GM21786 (cell line): Measurements from ENCODE around the gene HOXD12.

Source experiments
- ATAC-seq: cut with Tn5 transposase; IDR thresholded peaks from one replicate; pipeline ENCODE4 v1.9.1; 2021; ENCODE audit not compliant: unreplicated experiment

HOXD12 gene

DNA sequence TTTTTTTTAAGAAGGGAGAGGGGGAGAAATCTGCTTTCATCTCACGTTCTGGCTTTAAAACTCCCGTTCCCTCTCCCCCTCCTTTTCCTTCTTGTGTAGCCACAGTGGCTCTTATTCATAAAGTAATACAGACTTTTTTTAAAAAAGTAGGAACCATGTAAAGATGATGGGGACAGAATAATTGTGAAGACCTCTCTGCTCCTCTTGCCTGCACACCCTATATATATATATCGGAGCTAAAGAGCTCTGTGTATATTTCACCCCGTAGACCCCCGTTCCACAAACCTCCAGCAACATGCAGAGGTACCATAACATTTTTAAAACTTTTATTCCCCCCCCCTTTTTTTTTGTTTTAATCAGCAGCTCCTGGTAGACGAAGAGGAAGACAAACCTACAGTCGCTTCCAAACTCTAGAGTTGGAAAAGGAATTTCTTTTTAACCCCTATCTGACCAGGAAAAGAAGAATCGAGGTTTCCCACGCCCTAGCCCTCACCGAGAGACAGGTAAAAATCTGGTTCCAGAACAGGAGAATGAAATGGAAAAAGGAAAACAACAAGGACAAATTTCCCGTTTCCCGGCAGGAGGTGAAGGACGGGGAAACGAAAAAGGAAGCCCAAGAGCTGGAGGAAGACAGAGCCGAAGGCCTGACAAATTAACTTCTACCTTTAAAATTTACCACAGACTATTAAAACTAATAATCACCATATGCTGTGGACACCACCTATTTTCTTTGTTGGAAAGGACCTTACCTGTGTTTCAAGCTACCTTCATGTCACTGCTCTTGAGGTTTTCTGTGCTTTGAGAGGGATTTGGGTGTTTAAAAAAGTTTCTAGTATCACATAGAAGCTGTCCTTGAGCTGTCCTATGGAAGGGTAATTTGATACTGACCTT lies 31.6 kb downstream of the HOXD12 start:
- ATAC-seq: no peak

DNA sequence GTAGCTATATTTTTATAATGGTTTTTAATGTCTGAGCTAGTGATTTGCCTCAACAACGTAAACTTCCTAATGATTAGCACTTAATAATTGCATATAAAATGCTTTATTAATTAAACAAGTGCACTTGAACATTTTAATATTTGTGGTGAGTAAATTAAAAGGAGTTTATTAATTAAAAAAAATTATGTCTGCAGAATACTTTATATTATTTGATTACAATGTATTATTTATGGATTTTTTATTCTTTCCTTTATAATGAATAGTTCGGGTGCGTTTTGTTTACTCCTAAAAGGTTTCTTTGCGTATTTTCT lies 32.2 kb downstream of the HOXD12 start:
- no peak for ATAC-seq

DNA sequence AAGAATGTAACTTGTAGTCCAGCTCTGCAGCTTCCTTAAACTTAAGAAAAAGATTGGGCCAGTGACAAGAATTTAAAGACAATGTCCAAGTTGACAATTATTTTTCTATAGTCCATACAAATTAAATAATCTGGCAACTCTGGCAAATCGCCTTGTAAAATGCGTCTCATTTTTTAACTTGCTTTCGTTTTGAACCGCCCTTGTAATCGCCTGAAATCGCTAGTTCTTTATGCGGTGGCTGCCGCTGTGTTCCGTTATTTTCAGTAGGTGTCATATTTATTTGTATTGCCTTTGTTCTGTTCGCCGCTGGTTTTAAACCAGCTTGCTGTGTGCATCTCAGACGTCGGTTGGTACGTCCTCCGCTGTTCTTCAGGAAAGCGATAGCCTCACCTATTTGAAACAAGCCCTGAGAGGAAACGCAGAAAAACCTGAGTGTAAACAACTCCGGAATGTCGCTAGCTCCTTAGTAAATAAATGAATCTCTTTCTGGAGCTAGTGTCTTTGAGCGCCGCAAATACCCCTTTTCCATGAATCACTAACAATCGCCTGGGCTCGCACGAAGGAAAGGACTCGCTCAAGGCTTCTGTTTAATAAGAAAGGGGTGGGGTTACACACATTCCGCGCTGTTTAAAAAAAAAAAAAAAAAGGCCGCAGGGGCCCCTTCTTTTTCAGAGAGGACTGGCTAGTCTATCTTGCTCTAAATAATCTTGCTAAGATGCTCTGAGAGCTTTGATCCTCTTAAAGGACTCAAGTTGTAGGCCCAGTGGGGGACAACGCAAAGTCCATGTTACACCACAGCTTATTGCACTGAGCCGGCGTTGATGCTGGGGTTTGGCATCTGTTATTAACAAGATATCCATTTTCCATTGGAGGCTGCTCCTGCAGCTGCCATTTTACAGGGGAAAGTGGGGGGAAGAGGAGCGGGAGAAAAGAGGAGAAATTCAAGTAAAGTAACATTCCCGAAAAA lies 32.9 kb downstream of the HOXD12 start:
- ATAC-seq: no peak

DNA sequence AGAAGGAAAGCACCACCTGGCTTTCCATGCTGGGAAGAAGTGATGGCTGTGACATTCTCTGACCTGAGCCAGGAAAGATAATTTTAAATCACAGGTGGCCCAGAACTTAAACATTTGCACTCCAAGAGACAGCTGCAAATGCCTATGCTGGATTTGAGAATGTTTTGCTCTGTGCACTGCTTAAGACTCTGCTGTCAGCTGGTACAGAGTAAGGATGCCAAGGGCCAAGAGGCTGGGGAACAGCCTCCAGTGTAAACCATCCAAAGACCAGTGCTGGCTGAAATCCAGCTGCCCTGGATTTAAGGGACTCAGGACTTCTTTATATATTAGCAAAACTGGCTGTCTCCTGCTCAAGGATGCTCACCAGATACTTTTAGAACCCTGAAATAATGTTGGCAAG lies 33.8 kb downstream of the HOXD12 start:
- no peak for ATAC-seq

DNA sequence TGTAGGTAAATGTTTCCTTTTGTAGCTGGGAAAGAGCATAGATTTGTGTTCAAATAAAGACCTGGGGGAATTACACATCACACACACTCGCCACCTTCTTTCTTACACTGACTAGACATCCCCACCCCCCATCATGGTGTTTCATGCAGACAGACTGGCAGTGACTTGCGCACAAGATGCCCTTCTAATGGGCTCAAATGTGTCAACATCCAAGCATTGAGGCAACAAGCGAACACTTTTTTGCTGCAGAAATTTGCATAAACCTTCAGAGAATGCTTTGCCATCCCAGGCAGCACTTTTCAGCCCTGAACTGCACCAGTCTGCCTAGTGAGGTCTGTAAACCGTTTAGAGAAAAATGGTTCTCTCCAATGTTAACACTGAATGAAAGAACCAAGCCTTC lies 34.4 kb downstream of the HOXD12 start:
- no peak for ATAC-seq

DNA sequence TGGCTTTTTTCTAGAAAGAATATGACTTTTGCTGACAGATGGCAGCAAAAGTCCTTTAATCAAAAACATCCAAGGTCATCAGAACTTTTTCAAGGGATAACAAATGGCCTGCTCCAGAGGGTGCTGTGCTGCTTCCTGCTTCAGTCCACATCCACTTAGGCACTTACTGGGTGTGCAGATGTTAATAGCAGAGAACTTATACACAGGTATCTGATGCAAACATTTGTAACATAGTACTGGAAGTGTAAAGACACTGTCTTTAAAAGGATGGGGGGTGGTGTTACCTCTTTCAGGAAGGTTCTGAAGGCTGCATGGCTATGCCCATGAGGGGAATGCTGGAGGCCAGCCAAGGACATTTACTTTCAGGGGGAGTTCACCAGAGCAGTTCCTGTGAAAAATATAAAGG lies 35.4 kb downstream of the HOXD12 start:
- ATAC-seq: no peak

DNA sequence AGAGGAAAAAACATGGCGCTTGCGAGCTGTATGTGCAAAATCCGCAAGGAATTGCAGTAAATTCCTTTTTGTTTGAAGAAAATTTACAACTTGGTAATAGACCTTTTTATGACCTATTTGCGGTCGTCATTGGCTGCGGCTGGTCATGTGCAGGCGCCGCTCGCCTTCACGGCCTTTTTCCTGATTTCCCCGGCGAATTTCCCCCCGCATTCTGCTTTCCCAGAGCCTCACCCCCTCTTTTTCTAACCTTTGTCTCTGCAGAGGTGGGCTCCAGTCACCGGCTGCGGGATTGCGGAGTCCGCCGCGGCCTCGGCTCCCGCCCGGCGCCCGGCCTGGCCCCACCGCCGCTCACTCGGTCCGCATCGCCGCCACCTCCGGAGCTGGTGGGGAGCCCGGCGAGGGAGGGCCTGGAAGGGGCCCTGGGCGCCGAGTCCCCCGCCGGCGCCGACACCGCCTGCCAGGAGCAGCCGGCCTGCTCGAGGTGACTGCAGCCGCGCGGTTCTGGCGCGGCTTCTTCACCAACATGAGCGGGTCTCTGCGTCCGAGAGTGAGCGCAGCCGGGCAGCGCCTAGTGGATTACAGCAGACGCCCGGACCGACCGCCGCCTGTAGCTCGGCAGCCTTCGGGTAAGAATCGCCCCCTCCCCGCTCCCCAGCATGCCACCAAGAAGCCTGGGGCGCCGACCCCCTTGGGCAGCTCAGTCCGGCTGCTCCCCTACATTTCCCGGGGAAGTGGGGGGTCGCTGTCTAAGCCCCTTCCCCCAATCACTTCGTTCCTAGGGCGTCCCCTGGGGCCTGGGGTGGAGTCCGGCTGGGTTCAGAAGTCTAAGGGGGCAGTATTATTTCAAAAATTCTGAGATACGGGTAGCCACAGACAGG lies 37.0 kb downstream of the HOXD12 start:
- ATAC-seq: no peak

DNA sequence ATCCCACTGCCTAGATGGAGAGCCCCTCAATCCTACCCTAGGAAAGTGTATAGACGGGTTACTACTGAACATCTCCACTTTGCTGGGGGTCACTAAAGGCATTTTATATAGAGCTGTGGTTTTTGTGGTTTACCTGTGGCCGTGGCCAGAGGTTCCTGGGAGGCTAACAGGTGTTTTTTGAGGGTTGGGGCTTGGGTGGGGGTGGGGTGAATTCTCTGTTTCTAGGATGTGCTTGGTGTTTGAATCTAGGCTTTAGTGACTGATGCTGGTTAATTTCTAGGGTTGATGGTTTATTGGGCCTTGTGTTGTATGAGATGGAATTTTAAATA lies 37.6 kb downstream of the HOXD12 start:
- no peak for ATAC-seq

DNA sequence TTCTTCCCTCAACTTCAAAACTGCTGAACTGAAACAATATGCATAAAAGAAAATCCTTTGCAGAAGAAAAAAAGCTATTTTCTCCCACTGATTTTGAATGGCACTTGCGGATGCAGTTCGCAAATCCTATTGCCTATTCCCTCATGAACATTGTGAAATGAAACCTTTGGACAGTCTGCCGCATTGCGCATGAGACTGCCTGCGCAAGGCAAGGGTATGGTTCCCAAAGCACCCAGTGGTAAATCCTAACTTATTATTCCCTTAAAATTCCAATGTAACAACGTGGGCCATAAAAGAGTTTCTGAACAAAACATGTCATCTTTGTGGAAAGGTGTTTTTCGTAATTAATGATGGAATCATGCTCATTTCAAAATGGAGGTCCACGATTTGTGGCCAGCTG lies 38.3 kb downstream of the HOXD12 start:
- no peak for ATAC-seq

DNA sequence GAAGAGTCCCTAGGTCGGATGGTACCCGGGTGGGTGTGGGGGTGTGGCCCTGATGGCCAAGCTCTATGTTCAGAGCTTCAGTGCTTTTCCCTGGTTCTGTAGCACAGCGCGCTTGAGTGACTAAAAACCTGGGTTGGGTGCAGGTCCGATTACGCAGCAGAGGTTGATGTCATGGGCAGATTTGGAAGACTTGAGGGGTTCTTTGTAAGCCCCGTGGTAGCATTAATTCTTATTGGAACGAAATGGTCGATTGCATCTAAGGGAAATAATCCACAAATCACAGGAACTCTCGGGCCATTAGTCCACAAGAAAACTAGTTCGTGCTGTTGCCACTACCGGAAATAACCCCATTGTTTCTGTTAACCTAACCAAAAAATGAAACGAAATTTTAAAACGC lies 38.9 kb downstream of the HOXD12 start:
- no peak for ATAC-seq

DNA sequence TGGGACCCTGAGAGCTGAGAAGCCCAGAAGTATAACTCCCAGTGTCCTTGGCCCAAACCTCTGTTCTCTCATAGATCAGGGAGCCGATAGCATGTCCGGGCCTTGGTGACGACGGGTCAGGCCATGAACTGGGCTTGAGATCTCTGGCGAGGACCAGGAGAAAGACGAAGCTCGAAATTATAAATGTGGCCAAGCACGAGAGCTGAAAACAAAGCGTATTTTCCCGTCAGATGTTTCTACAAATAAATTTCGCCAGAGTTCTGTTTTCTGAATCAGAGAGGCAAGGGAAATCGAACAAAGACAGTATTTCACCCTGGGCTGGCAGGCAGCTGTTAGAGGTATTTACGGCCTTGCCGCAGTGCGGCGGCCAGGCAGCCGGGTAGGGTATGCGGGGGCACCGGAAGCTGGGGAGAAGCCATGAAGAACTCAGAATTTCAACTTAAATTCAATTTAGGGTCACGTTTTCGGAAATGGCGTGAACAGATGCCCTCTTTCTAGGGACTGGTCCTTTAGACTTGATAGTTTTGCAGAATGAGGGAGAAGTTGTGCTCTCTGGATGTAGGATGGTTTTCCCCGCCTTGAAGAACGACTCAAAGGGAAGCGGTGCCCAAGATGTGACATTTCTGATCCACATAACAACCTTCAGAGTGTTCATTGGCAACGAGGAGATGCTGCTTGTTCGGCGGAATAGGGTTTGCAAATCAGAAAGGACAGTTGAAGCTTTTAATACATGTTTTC lies 39.5 kb downstream of the HOXD12 start:
- no peak for ATAC-seq

DNA sequence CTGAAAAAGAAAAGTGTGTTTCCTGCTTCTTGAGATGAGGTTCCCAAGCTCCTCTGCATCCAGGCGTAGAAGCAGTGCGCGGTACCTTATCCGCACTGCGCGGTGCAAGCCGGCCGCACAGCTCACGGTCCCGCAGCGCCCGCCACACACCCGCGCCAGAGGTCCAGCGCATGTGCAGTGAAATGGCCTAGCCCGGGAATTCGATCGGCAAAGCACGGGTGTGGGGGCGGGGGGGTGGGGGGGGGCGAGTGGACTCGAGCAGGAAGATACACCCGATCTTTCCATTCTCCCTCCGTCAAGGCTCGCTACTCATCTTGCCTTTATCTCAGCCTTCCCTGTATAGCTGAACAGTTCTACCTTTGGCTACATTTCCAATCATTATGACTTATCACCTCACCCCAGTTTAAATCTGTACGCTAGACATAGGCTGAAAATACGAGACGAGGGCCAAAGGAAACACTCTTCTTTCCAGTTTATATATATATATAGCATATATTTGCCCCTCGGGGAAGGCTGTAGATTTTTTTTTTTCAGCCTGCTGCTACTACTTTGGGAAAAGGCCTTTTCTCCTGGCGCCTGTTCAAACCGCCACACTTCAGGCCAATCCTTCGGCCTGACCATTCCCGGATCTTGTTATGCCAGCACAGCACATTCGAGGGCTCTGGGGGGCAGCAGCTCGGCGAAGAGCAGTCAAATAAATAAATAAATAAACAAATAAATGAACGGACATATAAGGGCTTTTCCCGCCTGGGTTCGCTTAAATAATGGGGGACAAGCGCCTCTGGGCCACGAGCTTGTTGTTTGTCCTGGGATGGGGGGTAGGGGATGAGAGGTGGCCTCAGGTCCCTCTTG lies 40.3 kb downstream of the HOXD12 start:
- ATAC-seq: no peak

DNA sequence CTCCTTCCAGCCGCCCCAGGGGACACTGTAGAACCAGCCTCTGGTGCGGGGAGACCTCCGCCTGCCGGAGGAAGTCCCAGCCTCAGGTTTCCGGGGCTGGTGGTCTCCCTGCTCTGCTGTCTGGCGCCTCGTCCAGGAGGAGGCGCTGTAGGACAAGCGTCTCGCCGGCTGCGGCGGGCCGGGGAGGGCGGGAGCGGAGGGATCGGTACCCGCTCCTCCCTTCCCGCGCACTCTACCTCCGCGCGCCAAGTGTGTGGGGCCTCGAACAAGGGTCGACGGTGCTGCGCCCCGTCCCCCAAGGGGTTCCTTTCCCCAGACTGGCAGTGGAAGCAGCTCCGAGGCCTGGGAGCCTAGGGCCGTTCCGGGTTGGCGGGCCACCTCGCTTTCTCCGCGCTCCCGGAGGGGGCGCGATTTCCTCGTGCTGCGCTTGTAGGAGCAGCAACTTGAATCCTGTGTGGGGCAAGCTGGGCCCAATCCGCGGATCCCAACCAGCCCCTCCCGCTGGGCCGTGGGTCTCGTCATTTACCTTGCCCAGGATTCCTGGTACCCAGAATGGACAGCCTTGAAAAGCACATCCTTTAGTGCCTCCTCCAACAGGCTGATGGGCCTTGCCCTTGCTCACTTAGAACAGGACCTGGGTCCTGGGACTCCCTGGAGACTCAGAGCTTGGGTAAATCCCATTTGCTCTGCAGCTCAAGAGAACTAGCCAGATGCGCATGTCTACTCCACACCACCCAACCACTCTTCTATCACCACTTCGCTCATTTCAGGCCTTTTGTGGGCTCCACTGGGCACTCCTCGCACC lies 41.1 kb downstream of the HOXD12 start:
- peak; percentile 90 for ATAC-seq

DNA sequence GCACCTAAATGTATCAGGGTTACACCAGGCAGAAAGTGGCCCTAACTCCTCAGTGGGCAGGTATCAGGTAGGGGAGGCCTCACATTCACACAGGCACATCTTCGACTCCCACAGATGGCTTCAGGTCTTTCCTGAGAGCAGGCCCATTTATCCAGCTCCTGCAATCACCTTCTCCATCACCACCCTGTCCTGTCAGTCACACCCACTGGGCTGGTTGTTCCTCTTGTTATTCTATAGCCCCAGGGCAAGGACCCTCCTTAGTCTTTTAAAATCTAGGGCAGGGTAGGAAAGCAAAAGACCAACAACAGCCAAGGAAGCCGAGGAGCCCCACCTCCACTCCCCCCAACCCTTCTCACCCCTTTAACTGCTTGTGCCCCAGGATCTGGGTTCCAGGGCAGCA lies 42.7 kb downstream of the HOXD12 start:
- no peak for ATAC-seq

DNA sequence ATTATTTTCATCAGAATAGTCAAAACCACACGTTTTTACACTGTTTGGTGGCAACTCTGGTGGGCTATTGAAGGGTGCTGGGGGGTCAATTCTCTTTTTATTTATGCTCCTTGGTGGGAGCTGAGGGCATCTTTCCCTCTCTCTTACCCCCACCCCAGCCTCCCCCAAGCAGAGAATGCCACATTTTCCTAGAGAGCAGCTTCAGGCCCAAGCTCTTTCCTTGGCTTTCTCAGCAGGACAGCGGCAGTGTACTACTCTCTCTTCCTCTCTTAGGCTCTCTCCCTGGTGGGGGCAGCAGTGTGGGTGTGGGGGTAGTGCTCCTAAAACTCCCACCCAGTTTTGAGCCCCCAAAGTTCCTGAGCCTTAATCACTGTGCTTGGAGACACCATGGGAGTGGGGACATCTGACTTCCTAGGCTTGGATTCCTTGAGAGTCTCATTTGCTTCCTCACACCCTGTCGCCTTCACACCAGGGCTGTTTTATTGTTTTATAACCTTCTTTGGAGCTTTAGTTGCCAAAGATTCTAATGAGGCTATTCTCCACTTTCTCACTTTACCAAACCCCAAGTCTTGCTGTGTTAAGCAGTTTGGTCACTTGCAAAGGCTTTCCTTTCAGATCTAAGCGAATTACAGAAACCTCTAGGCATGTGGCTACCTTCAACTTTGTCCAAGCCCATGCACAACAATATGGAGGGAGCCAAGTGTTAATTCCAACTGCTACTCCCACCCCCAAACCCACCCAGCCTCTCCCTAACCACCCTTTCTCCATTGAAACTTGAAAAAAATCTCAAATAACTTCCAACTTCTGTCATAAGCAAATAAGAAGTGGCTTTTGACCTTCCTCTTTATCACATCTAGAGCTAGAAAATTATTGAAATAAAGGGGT lies 45.7 kb downstream of the HOXD12 start:
- ATAC-seq: no peak

DNA sequence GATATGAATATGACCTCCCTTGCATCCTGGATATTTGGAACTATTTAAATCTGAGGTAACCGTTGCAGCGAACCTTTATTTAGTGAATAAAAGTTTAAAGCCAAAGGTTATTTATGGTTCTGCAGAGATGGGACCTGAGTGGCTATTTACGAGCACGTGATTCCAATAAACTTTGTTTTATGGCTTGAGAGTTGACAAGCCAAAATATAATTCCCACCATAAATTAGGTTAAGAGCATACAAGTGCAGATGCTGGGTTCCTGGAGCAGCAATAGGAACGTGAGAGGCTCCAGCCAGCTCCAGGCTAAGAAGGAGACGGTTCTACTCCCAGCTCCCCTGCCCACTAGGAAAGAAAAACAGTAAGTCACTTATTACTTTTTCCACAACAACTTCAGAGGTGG lies 46.5 kb downstream of the HOXD12 start:
- no peak for ATAC-seq

DNA sequence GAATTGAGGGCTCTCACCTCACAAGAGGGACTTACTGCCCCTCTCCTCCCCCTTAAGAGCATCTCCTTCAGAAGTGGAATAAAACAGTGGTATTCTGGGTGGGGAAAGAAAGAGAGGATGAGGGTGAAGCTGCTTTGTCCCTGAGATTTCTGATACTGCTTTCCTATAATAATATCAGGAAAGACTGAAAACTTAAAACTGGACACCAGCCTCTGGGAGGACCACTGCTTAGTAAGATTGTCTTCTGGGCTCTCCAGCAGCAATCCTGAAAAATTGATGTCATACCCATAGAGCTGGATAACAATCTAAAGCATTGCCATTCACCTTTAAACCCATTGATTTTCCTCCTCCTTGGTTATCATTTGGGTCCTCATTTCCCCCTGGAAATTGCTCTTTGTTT lies 47.0 kb downstream of the HOXD12 start:
- no peak for ATAC-seq
